PC-9 (cell line): ENCODE data around the gene PHF21A.

Experiments
- CTCF ChIP-seq: fragments of 200-600 bp; sonication (generic); conservative IDR thresholded peaks from 2 replicates; pipeline ENCODE4 v1.6.1; 2017; ENCODE audit warnings: mixed run types, antibody characterized with exemption, mild to moderate bottlenecking, moderate library complexity
- EZH2 ChIP-seq: fragments of 200-600 bp; sonication (generic); IDR thresholded peaks from 2 replicates; pipeline ENCODE4 v1.8.0; 2017; ENCODE audit warnings: antibody characterized with exemption, low read depth

GRCh38 chr11:46018651-46019050 lies 102.6 kb downstream of the PHF21A start:
- TF ChIP-seq CTCF, result no peak
- no peak for TF ChIP-seq EZH2
